Activated naive CD4-positive, alpha-beta T cell treated with anti-CD3 and anti-CD28 coated beads, Interleukin-2, amount 50 U/mL, for 16 hours (primary cell): ENCODE measurements around the gene AHRR.
"Not testable (repeated sequence)": the region's sequence is repeated elsewhere in the genome, so short reads cannot be mapped to it uniquely, and the experiment has no call there.

Source experiments
- DNase-seq: peaks from one replicate; pipeline ENCODE4 v3.0.0-alpha.2; 2020

The AHRR gene

DNA sequence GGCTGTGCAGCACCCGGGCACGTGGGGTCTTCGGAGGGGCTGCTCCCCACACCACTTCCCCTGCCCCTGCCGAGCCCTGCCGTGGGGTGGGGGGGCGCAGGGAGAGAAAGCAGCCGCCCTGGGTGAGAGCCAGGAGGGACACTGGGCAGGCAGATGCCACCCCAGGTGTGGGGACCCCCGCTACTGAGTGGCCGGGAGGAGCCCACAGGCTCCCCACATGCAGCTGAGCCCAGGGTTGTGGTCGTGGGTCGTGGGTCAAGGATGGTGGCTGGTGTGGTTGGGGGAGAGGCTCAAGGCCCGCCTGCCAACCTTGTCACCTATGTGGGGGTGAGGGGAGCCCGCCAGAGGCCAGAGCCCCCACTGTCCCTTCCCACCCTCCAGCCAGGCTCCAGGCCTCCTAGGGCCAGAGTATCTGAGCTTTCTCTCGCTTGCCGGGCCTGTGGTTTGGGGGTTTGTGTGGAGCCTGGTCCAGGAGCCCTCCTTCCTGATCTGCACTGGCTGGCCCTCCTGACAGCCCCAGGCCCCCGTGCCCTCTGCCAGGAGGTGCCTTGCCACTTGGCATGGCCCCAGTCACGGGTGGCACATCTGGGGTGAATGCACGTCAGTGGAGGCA lies 157.0 kb downstream of the AHRR start:
- DNase-seq = no peak

DNA sequence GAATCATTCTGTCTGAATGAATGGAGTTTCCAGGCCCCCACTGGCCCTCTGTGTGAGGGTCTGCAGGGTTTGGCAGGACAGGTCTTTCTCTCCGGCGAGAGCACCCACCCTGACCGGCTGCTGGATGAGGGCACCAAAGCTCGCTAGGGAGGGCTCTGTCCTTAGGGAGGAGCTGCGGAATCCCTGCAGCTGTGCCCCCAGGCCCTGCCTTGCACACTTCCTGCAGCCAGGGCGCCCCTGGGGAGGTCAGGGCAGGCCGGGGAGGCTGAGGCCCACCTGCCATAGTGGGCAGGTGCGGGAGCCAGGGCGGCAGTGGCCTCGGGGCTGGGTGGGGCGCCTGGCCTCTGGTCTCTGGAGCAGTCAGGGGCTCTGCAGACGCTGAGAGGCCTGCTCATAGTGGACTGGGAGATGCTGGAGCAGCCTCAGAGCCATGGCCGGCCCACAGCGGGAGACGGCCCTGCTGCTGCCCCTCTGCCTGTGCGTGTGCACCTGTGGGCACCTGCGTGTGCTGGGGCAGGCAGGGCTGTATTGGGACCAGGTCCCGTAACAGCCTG lies 157.5 kb downstream of the AHRR start:
- DNase-seq = no peak

DNA sequence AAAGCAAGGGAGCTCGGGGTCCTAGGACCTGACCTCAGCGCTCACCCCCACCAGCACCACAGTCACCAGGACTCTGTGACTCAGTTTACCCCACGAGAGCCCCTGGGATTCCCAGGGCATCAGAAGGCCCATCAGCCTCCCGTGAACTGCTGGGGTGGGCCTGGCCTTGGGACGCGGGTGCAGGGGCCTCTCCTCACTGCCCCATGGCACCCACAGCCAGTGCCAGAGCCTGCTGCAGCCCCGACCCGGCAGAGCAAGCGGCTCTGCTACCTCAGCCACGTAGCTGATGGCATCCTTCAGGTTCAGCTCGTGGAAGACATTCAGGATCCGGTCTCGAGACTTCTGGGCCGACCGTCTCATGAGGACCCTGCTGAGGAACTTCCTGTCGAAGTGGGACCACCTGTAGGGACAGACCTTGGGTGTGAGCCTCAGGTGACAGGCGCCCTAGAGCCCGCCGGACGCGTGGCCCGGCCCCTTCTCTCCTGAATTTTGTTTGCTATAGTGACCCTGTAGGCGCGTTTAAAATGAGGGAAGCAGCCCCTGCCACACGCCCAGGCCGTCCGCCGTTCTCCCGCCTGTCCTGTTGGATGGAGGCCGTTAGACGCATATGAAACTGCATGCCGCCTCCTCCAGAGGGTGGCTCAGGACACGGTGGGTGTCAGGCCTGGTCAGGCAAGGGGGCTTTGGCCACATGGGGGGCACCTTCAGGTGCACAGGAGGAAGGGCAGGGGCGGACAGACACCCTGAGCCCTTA lies 158.2 kb downstream of the AHRR start:
- no peak for DNase-seq

- DNase-seq = no peak
These were observed 159.8 kb downstream of the AHRR start for GRCh38 chr5:481347-481746.

DNA sequence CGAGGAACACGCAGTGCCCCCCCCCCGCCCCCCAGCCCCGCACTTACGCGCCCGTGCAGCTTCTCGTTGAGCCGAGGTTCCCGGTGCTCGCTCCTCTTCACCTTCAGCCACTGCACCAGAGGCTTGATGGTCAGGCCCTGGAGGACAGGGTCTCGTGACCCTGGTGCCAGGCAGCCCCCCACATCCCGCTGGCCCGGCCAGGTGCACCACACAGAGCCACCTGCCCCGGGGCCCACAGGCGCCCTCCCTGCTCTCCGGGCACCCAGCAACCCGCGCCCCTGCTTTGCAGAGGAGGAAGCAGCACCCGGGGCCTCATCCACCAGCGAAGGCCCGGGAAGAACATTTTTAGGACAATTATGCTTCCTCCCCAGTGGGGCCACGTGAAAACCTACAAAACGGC lies 160.5 kb downstream of the AHRR start:
- no peak for DNase-seq

- DNase-seq = no peak
These were observed 161.0 kb downstream of the AHRR start for GRCh38 chr5:482506-482905.

GRCh38 chr5:483011-483410 lies 161.5 kb downstream of the AHRR start:
- no peak for DNase-seq

- no peak for DNase-seq
These were observed 162.1 kb downstream of the AHRR start for GRCh38 chr5:483434-484140.

DNA sequence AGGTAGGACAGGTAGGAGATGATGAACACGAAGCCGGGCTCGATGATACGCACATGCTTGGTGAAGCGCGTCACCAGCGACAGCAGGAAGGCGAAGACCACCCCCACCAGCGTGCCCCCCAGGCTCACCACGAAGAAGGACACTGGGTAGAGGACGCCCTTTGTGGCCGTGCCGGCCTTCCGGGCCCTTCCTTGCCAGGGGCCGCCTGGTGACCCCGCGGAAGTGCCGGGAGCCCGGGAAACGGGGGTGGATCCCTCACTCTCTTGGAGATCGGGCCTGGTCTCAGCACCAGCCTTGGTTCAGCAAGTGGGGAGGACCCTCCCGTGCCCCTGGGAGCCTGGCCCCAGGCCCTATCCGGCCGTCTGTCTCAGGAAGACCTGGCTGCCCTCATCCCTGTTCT lies 163.0 kb downstream of the AHRR start:
- DNase-seq = no peak

DNA sequence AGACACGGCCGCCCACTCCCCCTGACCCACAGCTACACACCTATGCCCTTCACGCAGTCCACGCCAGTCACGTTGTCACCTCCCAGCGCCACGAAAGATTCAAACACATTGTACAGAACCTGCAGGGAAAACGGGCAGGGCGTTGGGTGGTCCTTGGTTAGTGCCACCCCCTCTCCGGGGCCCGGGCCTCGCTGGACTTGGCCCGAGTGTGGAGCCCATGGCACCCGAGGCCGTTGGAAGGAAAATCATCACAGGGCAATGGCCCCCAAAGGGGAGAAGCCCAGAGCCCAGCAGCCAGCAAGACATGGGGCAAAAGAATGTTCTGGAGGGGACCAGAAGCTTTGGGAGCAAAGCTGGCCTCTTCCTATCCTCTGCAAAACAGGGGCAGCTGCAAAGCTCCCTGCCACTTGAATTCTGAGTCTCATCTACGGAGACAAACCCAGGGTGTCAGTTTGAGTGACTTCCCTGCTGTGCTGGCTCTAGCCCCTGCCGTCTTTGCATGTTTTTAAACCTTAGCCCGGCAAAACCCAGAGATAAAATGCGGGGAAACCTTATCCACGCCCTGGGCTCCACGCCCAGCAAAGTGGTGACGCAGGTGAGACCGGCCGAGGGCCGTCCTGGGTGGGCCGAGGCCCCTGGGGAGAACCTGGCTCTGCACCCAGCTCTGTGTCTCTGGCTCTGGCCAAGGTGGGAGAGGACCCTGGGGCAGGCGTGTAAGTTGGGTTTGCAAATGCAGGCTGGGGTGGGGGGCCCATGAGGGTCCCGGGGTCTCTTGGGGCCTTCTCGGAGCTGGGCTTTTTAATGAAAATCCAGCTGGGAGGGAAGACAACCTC lies 163.8 kb downstream of the AHRR start:
- DNase-seq = no peak

GRCh38 chr5:485946-486491 lies 164.5 kb downstream of the AHRR start:
- no peak for DNase-seq

- DNase-seq = not testable (repeated sequence)
These were observed 165.1 kb downstream of the AHRR start for GRCh38 chr5:486597-486996.
